Pulmonary artery endothelial cell (primary cell): ENCODE results near the gene LRRK1. TPM values are rescaled to one million over a fixed set of nuclear protein-coding genes. Genes with fewer than 3 reads are reported as not detected.
A peak's percentile ranks its signal among the peaks of the same experiment; 100 is the strongest.

Source experiments
- DNase-seq: peaks from one replicate; pipeline ENCODE4 v3.0.0-alpha.2; 2011; ENCODE audit warnings: low read depth, low spot score
- total RNA-seq: library from RNA; depleted of rRNA; stranded (reverse); fragments of >200 nt; gene quantifications from 2 replicates; pipeline ENCODE4 v1.2.3, GENCODE V29; 2014

The LRRK1 gene
- total RNA-seq, 1 donor from 2014 or later = 6.3 TPM

GRCh38 chr15:101020451-101020850 is 101.3 kb downstream of the LRRK1 start:
- DNase-seq = no peak

GRCh38 chr15:101020945-101021344 is 101.8 kb downstream of the LRRK1 start:
- DNase-seq = no peak

GRCh38 chr15:101022306-101022705 is 103.1 kb downstream of the LRRK1 start:
- DNase-seq = no peak

- no peak for DNase-seq
Measured at GRCh38 chr15:101022876-101023275, 103.7 kb downstream of the LRRK1 start.

- no peak for DNase-seq
Measured at GRCh38 chr15:101023501-101024072, 104.4 kb downstream of the LRRK1 start.

GRCh38 chr15:101024073-101024695 is 105.0 kb downstream of the LRRK1 start:
- no peak for DNase-seq

- no peak for DNase-seq
Measured at GRCh38 chr15:101024706-101025500, 105.7 kb downstream of the LRRK1 start.

GRCh38 chr15:101025501-101025885 is 106.3 kb downstream of the LRRK1 start:
- DNase-seq = no peak

GRCh38 chr15:101025896-101026631 is 106.9 kb downstream of the LRRK1 start:
- DNase-seq = no peak

- no peak for DNase-seq
Measured at GRCh38 chr15:101026656-101027272, 107.6 kb downstream of the LRRK1 start.

- DNase-seq = no peak
Measured at GRCh38 chr15:101027273-101027901, 108.2 kb downstream of the LRRK1 start.

- DNase-seq = no peak
Measured at GRCh38 chr15:101027920-101028319, 108.8 kb downstream of the LRRK1 start.

GRCh38 chr15:101028321-101028720 is 109.2 kb downstream of the LRRK1 start:
- DNase-seq = no peak

GRCh38 chr15:101028772-101029438 is 109.7 kb downstream of the LRRK1 start:
- no peak for DNase-seq

GRCh38 chr15:101029971-101030661 is 111.0 kb downstream of the LRRK1 start:
- DNase-seq = no peak

- DNase-seq = peak; percentile 59
Measured at GRCh38 chr15:101031213-101031612, 112.1 kb downstream of the LRRK1 start.

- no peak for DNase-seq
Measured at GRCh38 chr15:101033801-101034200, 114.6 kb downstream of the LRRK1 start.

- no peak for DNase-seq
Measured at GRCh38 chr15:101035611-101036010, 116.5 kb downstream of the LRRK1 start.

GRCh38 chr15:101036189-101036588 is 117.0 kb downstream of the LRRK1 start:
- DNase-seq = no peak
